HepG2 (cell line): ENCODE results near the gene LRRC8D. TPM values are rescaled to one million over a fixed set of nuclear protein-coding genes. Genes with fewer than 3 reads are reported as not detected.

ENCODE experiments used
- CBX5 ChIP-seq: sonication (generic); formaldehyde crosslinking; IDR thresholded peaks from 2 replicates; pipeline ENCODE4 v1.4.0; 2020; ENCODE audit warnings: missing genetic modification reagents, borderline replicate concordance
- CERS6 ChIP-seq: sonication (generic); formaldehyde crosslinking; IDR thresholded peaks from 2 replicates; pipeline ENCODE4 v1.5.0; 2020; ENCODE audit warnings: missing genetic modification reagents
- HOMEZ ChIP-seq: IDR thresholded peaks from 2 replicates; pipeline ENCODE4 v1.6.1; 2016; ENCODE audit warnings: low read depth
- IRF9 ChIP-seq: sonication (generic); formaldehyde crosslinking; IDR thresholded peaks from 2 replicates; pipeline ENCODE4 v1.8.0; 2022; ENCODE audit warnings: missing genetic modification reagents, mild to moderate bottlenecking, borderline replicate concordance
- KDM5B ChIP-seq: sonication (generic); formaldehyde crosslinking; IDR thresholded peaks from 2 replicates; pipeline ENCODE4 v1.4.0; 2020; ENCODE audit warnings: missing genetic modification reagents, mild to moderate bottlenecking, borderline replicate concordance
- MYPOP ChIP-seq: sonication (generic); formaldehyde crosslinking; IDR thresholded peaks from 2 replicates; pipeline ENCODE4 v1.8.1; 2023; ENCODE audit warnings: mild to moderate bottlenecking, moderate library complexity, missing genetic modification reagents
- NCOA1 ChIP-seq: sonication (generic); formaldehyde crosslinking; IDR thresholded peaks from 2 replicates; pipeline ENCODE4 v1.9.0; 2021; ENCODE audit warnings: missing genetic modification reagents
- NCOR1 ChIP-seq: fragments of 200-600 bp; sonication (generic); IDR thresholded peaks from 2 replicates; pipeline ENCODE4 v1.7.0; 2017; ENCODE audit warnings: antibody characterized with exemption, low read length, borderline replicate concordance
- NFRKB ChIP-seq: fragments of 450-650 bp; IDR thresholded peaks from 2 replicates; pipeline ENCODE4 v1.6.1; 2017
- NR2F1 ChIP-seq, 2 experiments: fragments of 450-650 bp in 1 of 2; formaldehyde crosslinking in 1 of 2; IDR thresholded peaks; 2 replicates each; pipeline versions ENCODE4 v1.5.0 to v1.6.1; 2016 to 2020; ENCODE audit warnings: mild to moderate bottlenecking in 1 of 2, missing compliant biosample characterization in 1 of 2, missing genetic modification reagents in 1 of 2, moderate library complexity in 1 of 2
- PCBP2 ChIP-seq: fragments of 200-400 bp; formaldehyde crosslinking; optimal IDR thresholded peaks from 2 replicates; pipeline ENCODE3; 2018; ENCODE audit warnings: low read length, low read depth; ENCODE audit not compliant: poor library complexity, severe bottlenecking
- PRMT3 ChIP-seq: sonication (generic); formaldehyde crosslinking; IDR thresholded peaks from 2 replicates; pipeline ENCODE4 v1.8.1; 2022; ENCODE audit warnings: low read depth, mild to moderate bottlenecking, moderate library complexity, missing genetic modification reagents, borderline replicate concordance
- RAD51 ChIP-seq: fragments of 450-650 bp; IDR thresholded peaks from 2 replicates; pipeline ENCODE4 v1.6.1; 2016; ENCODE audit warnings: borderline replicate concordance
- SALL1 ChIP-seq: sonication (generic); formaldehyde crosslinking; IDR thresholded peaks from 2 replicates; pipeline ENCODE4 v1.8.0; 2022; ENCODE audit warnings: mild to moderate bottlenecking, missing genetic modification reagents
- SAP130 ChIP-seq: IDR thresholded peaks from 2 replicates; pipeline ENCODE4 v1.6.1; 2016; ENCODE audit warnings: low read depth
- SMAD1 ChIP-seq: sonication (generic); formaldehyde crosslinking; IDR thresholded peaks from 2 replicates; pipeline ENCODE4 v1.4.0; 2020; ENCODE audit warnings: missing genetic modification reagents, low read depth, mild to moderate bottlenecking, borderline replicate concordance
- TSC22D2 ChIP-seq: sonication (generic); formaldehyde crosslinking; IDR thresholded peaks from 2 replicates; pipeline ENCODE4 v1.5.1; 2020; ENCODE audit warnings: missing genetic modification reagents, mild to moderate bottlenecking, borderline replicate concordance
- ZNF296 ChIP-seq: sonication (generic); formaldehyde crosslinking; conservative IDR thresholded peaks from 2 replicates; pipeline ENCODE4 v1.5.0; 2020; ENCODE audit warnings: mild to moderate bottlenecking, missing genetic modification reagents
- ZNF44 ChIP-seq: sonication (generic); formaldehyde crosslinking; IDR thresholded peaks from 2 replicates; pipeline ENCODE4 v1.5.1; 2020; ENCODE audit warnings: mild to moderate bottlenecking, missing genetic modification reagents
- ZNF724P ChIP-seq: sonication (generic); formaldehyde crosslinking; IDR thresholded peaks from 2 replicates; pipeline ENCODE4 v1.8.0; 2022; ENCODE audit warnings: missing genetic modification reagents, borderline replicate concordance
- ZNF800 ChIP-seq: sonication (generic); formaldehyde crosslinking; IDR thresholded peaks from 2 replicates; pipeline ENCODE4 v1.4.0; 2020; ENCODE audit warnings: missing genetic modification reagents
- ZNF850 ChIP-seq: sonication (generic); formaldehyde crosslinking; conservative IDR thresholded peaks from 2 replicates; pipeline ENCODE4 v1.9.0; 2021; ENCODE audit warnings: mild to moderate bottlenecking, missing genetic modification reagents
- ZNF878 ChIP-seq: sonication (generic); formaldehyde crosslinking; IDR thresholded peaks from 2 replicates; pipeline ENCODE4 v1.8.1; 2023; ENCODE audit warnings: mild to moderate bottlenecking, missing genetic modification reagents, moderate library complexity
- polyA plus RNA-seq, 8 experiments: library from polyadenylated mRNA; depleted of rRNA in 3 of 8; stranded (reverse) in 7 of 8; unstranded in 1 of 8; fragments of >200 nt; fragmentation: Illumina TruSeq in 4 of 8; extraction: Trizol in 4 of 8; gene quantifications; 2 replicates each; pipeline versions ENCODE4 v1.2.1 to v1.2.3, GENCODE V29; 2011 to 2016; ENCODE audit warnings: low read depth in 4 of 8, missing spikeins in 1 of 8, mixed read lengths in 1 of 8; ENCODE audit not compliant: insufficient read depth in 1 of 8
- total RNA-seq, 5 experiments: library from RNA; depleted of rRNA; stranded (reverse); fragments of >200 nt; fragmentation: Illumina TruSeq; extraction: Trizol; gene quantifications; 2 replicates each; pipeline ENCODE4 v1.2.3, GENCODE V29; 2016; ENCODE audit warnings: low read depth in 1 of 5

Gene LRRC8D
- total and polyA plus RNA-seq, 2 of the 13 experiments (the other 11 are each of a cell fraction or from before 2014, with no cell fraction given), result 29.9 to 45.5 TPM

- TF ChIP-seq NCOA1 (CRISPR knock-in tag), result no peak
- no peak for TF ChIP-seq TSC22D2
- no peak for TF ChIP-seq CERS6 (CRISPR knock-in tag)
- no peak for TF ChIP-seq IRF9 (CRISPR knock-in tag)
- TF ChIP-seq ZNF724P (CRISPR knock-in tag), result no peak
- 0 out of 2 replicates have a peak, but pooled peaks have one; percentile 68 for TF ChIP-seq ZNF44
- peak; percentile 79 for TF ChIP-seq SAP130 (CRISPR knock-in tag)
- TF ChIP-seq ZNF296 (CRISPR knock-in tag), result no peak
- peak; percentile 78; the same call in 1 of the 2 replicates for TF ChIP-seq KDM5B (CRISPR knock-in tag)
- peak; percentile 39; the same call in 1 of the 2 replicates for TF ChIP-seq PRMT3
- no peak for TF ChIP-seq ZNF800 (CRISPR knock-in tag)
- TF ChIP-seq SMAD1 (CRISPR knock-in tag), result no peak
- TF ChIP-seq NR2F1 (CRISPR knock-in tag; IDR thresholded peaks at IDR 0.05), result no peak
- TF ChIP-seq HOMEZ (CRISPR knock-in tag), result peak; percentile 55; the same call in 1 of the 2 replicates
- peak; percentile 67; the same call in 1 of the 2 replicates for TF ChIP-seq RAD51
- peak; percentile 57 for TF ChIP-seq SALL1
- TF ChIP-seq NFRKB, result no peak
- TF ChIP-seq MYPOP (CRISPR knock-in tag), result no peak
- no peak for TF ChIP-seq ZNF878 (CRISPR knock-in tag)
- no peak for TF ChIP-seq NCOR1
- no peak for TF ChIP-seq CBX5 (CRISPR knock-in tag)
- no peak for TF ChIP-seq ZNF850
- TF ChIP-seq PCBP2, result no peak
Measured at GRCh38 chr1:89820422-89821321, at the start of gene LRRC8D (continued).
